A549 treated with dexamethasone at 1 μM for 4 hours (cell line): ENCODE measurements around the gene SOSTDC1. TPM values are rescaled to one million over a fixed set of nuclear protein-coding genes. Genes with fewer than 3 reads are reported as not detected.

ENCODE experiments used
- total RNA-seq: library from RNA; stranded (reverse); fragments of 200-300 nt; extraction: Qiagen RNA extraction; gene quantifications from 5 replicates; pipeline ENCODE4 v1.2.3, GENCODE V29; 2022

SOSTDC1 gene
- not detected in 5 replicates for total RNA-seq

GRCh38 chr7:16465469-16466361 lies at the start of gene SOSTDC1:
Gene SOSTDC1, minus strand, starts transcription at chr7:16465738. Its CDS starts 70 bp downstream, at chr7:16465668.

GRCh38 chr7:16421333-16422102 lies 44.0 kb downstream of the SOSTDC1 start, which contains the start of gene CRPPA:
Gene CRPPA, minus strand, starts transcription at chr7:16421538. Its CDS starts 216 bp downstream, at chr7:16421322.

Other genes with a start within 250 kb of the SOSTDC1 start
- 0.56 to 0.95 TPM (median 0.68 TPM) in 5 replicates for gene CRPPA, start 44.2 kb downstream of the SOSTDC1 start, total RNA-seq
- gene LRRC72, start 61.1 kb upstream of the SOSTDC1 start, total RNA-seq = not detected in 5 replicates
- 11.7 to 13.6 TPM (median 12.7 TPM) in 5 replicates for gene ANKMY2, start 180.0 kb upstream of the SOSTDC1 start, total RNA-seq
- 91.0 to 99.4 TPM (median 91.5 TPM) in 5 replicates for gene BZW2, start 180.4 kb upstream of the SOSTDC1 start, total RNA-seq